Activated naive CD8-positive, alpha-beta T cell treated with anti-CD3 and anti-CD28 coated beads, Interleukin-2, amount 50 U/mL, for 24 hours (primary cell): ENCODE measurements around the gene EXOC6.
"Not testable (repeated sequence)": the region's sequence is repeated elsewhere in the genome, so short reads cannot be mapped to it uniquely, and the experiment has no call there.

Experiments used
- ATAC-seq: fragments of 150-1000 bp; cut with Tn5 transposase; one replicate; pipeline ENCODE4 v1.10.0; 2021
- DNase-seq: peaks from one replicate; pipeline ENCODE4 v3.0.0; 2021
- H3K27ac Mint-ChIP-seq: one replicate; pipeline ENCODE4 v1.8.0; 2021; ENCODE audit warnings: mild to moderate bottlenecking, mixed read lengths
- H3K27me3 Mint-ChIP-seq: one replicate; pipeline ENCODE4 v1.8.0; 2021; ENCODE audit warnings: mixed read lengths
- H3K36me3 Mint-ChIP-seq: one replicate; pipeline ENCODE4 v1.8.0; 2021; ENCODE audit warnings: low read depth, mixed read lengths
- H3K4me1 Mint-ChIP-seq: one replicate; pipeline ENCODE4 v1.8.0; 2021; ENCODE audit warnings: mixed read lengths
- H3K4me3 Mint-ChIP-seq: one replicate; pipeline ENCODE4 v1.8.0; 2021; ENCODE audit warnings: mild to moderate bottlenecking, moderate library complexity, mixed read lengths
- H3K9me3 Mint-ChIP-seq: one replicate; pipeline ENCODE4 v1.8.0; 2021; ENCODE audit warnings: mixed read lengths

EXOC6 gene

DNA sequence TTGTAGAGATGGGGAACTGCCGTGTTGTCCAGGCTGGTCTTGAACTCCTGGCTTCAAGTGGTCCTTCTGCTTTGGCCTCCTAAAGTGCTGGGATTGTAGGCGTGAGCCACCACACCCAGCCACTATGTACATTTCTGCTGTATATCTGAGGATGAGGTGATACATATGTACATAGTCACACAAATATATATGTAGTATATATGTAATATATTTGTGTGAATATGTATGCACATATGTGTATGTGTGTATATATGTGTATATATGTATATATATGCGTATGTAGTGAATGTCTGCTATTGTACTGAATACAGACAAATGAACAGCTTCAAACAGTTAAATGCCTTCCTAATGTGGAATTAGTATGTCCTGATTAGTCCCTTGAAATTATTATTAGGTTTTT is 70.3 kb downstream of the EXOC6 start:
- Mint-ChIP-seq H3K27me3 (no peaks in the 10 kb centered on the region), H3K4me3 (no peak overlapping the region), H3K27ac (no peak overlapping the region), H3K36me3 (peaks cover 29% of the 10 kb centered on the region), H3K4me1 (peaks cover 3% of the 10 kb centered on the region), H3K9me3 (peaks cover 4% of the 10 kb centered on the region)
- no peak for DNase-seq
- ATAC-seq, result no peak

- Mint-ChIP-seq H3K36me3 (peaks cover 28% of the 10 kb centered on the region), H3K9me3 (peaks cover 4% of the 10 kb centered on the region), H3K27me3 (no peaks in the 10 kb centered on the region), H3K27ac (no peak overlapping the region), H3K4me3 (no peak overlapping the region), H3K4me1 (peaks cover 3% of the 10 kb centered on the region)
- DNase-seq (no peak), ATAC-seq (no peak)
Observed at GRCh38 chr10:92920866-92921265, 72.5 kb downstream of the EXOC6 start.

- ATAC-seq (no peak), DNase-seq (no peak)
- Mint-ChIP-seq H3K4me1 (peaks cover 3% of the 10 kb centered on the region), H3K4me3 (no peak overlapping the region), H3K9me3 (peaks cover 4% of the 10 kb centered on the region), H3K36me3 (peaks cover 31% of the 10 kb centered on the region), H3K27me3 (no peaks in the 10 kb centered on the region), H3K27ac (no peak overlapping the region)
Observed at GRCh38 chr10:92923416-92923815, 75.1 kb downstream of the EXOC6 start.

- no peaks in the 10 kb centered on the region for H3K9me3 Mint-ChIP-seq
Observed at GRCh38 chr10:92929896-92930295, 81.6 kb downstream of the EXOC6 start.

GRCh38 chr10:92931597-92931996 is 83.3 kb downstream of the EXOC6 start:
- Mint-ChIP-seq H3K27ac (no peak overlapping the region), H3K9me3 (no peaks in the 10 kb centered on the region), H3K36me3 (peaks cover 19% of the 10 kb centered on the region), H3K4me1 (no peaks in the 10 kb centered on the region), H3K4me3 (no peak overlapping the region), H3K27me3 (no peaks in the 10 kb centered on the region)
- ATAC-seq (no peak), DNase-seq (no peak)

More at GRCh38 chr10:92929896-92930295, 81.6 kb downstream of the EXOC6 start:
- Mint-ChIP-seq H3K4me3 (no peak overlapping the region), H3K36me3 (peaks cover 19% of the 10 kb centered on the region), H3K27me3 (no peaks in the 10 kb centered on the region), H3K4me1 (no peaks in the 10 kb centered on the region), H3K27ac (no peak overlapping the region)
- no peak for DNase-seq
- ATAC-seq, result no peak

DNA sequence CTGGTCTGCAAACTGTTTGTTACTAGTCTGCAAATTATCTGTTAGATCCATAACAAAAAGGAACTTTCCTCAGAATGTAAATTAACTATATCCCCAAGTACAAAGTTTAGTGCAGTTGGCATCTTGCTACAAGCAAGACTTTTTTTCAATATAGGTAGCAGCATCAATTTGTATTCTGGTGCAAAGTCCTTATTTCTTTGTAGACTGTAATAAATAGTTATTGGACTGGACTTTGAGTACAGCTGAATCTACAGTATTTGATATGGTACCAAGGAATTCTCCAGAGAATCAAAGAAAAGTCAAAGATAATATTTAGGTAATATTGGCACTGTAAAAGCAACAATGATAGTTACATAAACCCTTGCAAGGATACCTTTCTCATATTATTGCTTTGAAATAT is 89.6 kb downstream of the EXOC6 start:
- DNase-seq, result no peak
- no peaks in the 10 kb centered on the region for H3K9me3 Mint-ChIP-seq
- no peak overlapping the region for H3K4me3 Mint-ChIP-seq
- no peak for ATAC-seq
- no peaks in the 10 kb centered on the region for H3K4me1 Mint-ChIP-seq
- no peak overlapping the region for H3K27ac Mint-ChIP-seq
- no peaks in the 10 kb centered on the region for H3K27me3 Mint-ChIP-seq
- H3K36me3 Mint-ChIP-seq, result no peaks in the 10 kb centered on the region

GRCh38 chr10:92938841-92939240 is 90.5 kb downstream of the EXOC6 start:
- ATAC-seq, result no peak

DNA sequence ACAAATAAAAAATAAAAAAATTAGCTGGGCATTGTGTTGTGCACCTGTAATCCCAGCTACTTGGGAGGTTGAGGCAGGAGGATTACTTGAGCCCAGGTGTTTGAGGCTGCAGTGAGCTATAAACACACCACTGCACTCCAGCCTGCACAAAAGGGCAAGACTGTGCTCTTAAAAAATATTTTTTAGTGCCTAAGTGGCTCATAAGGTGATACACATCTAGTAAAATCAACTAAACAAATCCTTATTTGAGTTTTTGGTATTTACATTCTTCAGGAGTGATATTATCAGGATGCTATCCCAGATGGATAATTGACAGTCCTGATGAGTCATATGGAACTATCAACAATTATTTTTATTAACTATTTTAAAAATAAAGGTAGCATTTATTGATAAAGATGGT is 93.9 kb downstream of the EXOC6 start:
- H3K4me3 Mint-ChIP-seq, result no peak overlapping the region
- no peak for DNase-seq
- no peak overlapping the region for H3K27ac Mint-ChIP-seq
- no peaks in the 10 kb centered on the region for H3K9me3 Mint-ChIP-seq
- no peak for ATAC-seq
- H3K36me3 Mint-ChIP-seq, result peaks cover 9% of the 10 kb centered on the region
- no peaks in the 10 kb centered on the region for H3K27me3 Mint-ChIP-seq
- H3K4me1 Mint-ChIP-seq, result no peaks in the 10 kb centered on the region

More at GRCh38 chr10:92938841-92939240, 90.5 kb downstream of the EXOC6 start:
- Mint-ChIP-seq H3K9me3 (no peaks in the 10 kb centered on the region), H3K27me3 (no peaks in the 10 kb centered on the region), H3K4me1 (no peaks in the 10 kb centered on the region), H3K36me3 (peaks cover 3% of the 10 kb centered on the region), H3K27ac (no peak overlapping the region), H3K4me3 (no peak overlapping the region)
- no peak for DNase-seq

DNA sequence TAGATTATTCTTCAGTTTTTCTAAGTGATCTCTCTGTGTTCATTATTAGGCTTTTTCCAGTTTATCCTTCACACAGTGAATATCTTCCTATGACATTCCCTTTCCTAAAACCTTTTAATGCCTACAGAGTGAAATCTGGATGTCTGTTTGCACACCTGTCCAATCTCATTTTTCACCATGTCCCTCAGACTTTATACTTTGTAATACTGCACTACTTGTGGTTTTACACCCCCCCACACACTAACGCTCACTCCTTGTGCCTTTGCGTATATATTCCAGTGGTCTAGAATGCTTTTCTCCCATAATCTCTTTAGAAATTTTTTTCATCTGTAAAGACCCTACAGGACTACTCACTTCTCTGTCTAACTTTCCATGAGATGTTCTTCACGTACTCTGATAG is 98.2 kb downstream of the EXOC6 start:
- Mint-ChIP-seq H3K36me3 (peaks cover 18% of the 10 kb centered on the region), H3K4me3 (no peak overlapping the region), H3K27ac (no peak overlapping the region), H3K4me1 (no peaks in the 10 kb centered on the region), H3K9me3 (no peaks in the 10 kb centered on the region), H3K27me3 (no peaks in the 10 kb centered on the region)
- DNase-seq, result no peak
- ATAC-seq, result no peak

DNA sequence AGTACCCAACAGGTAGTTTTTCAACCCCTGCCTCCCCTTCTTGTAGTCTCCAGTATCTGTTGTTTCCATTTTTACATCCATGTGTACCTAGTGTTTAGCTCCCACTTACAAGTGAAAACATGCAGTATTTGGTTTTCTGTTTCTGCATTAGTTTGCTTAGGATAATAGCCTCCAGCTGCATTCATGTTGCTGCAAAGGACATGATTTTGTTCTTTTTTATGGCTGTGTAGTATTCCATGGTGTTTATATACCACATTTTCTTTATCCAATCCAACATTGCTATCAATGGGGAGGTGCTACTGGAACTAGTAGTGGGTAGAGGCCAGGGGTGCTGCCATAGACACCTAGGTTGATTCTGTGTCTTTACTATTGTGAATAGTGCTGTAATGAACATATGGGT is 104.3 kb downstream of the EXOC6 start:
- peaks cover 22% of the 10 kb centered on the region for H3K36me3 Mint-ChIP-seq
- DNase-seq, H3K4me3 Mint-ChIP-seq, H3K4me1 Mint-ChIP-seq, H3K9me3 Mint-ChIP-seq, ATAC-seq, H3K27ac Mint-ChIP-seq, H3K27me3 Mint-ChIP-seq: not testable (repeated sequence)

GRCh38 chr10:92957223-92958010 is 109.1 kb downstream of the EXOC6 start:
- Mint-ChIP-seq H3K9me3 (no peaks in the 10 kb centered on the region), H3K4me1 (no peaks in the 10 kb centered on the region), H3K36me3 (peaks cover 14% of the 10 kb centered on the region), H3K27me3 (no peaks in the 10 kb centered on the region), H3K4me3 (no peak overlapping the region), H3K27ac (no peak overlapping the region)
- no peak for ATAC-seq
- no peak for DNase-seq

DNA sequence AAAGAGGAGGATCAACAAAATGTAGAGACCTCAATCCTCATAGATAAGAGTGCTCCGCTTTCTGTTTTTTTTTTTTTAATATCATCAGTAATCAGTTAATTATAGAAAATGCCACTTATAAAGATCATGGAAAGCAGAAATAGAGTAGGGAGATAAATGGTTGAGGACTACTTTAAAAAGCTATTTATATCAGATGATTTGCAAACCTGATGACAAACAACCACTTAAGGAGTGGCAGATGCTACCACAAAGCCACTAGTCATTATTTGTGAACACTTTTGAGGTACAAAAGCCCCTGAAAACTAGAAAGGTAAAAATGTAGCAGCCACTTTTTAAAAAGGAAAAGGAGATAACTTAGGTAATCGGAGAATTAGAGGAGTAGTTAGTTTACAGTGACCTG is 113.3 kb downstream of the EXOC6 start:
- DNase-seq (no peak), ATAC-seq (no peak)
- Mint-ChIP-seq H3K27ac (no peak overlapping the region), H3K36me3 (peaks cover 5% of the 10 kb centered on the region), H3K9me3 (no peaks in the 10 kb centered on the region), H3K27me3 (no peaks in the 10 kb centered on the region), H3K4me3 (no peak overlapping the region), H3K4me1 (no peaks in the 10 kb centered on the region)

GRCh38 chr10:92965314-92965713 is 117.0 kb downstream of the EXOC6 start:
- Mint-ChIP-seq H3K4me1 (no peaks in the 10 kb centered on the region), H3K4me3 (no peak overlapping the region), H3K9me3 (no peaks in the 10 kb centered on the region), H3K27ac (no peak overlapping the region), H3K27me3 (no peaks in the 10 kb centered on the region), H3K36me3 (peaks cover 3% of the 10 kb centered on the region)
- ATAC-seq (no peak), DNase-seq (no peak)

- DNase-seq (no peak), ATAC-seq (no peak)
- Mint-ChIP-seq H3K36me3 (peaks cover 17% of the 10 kb centered on the region), H3K9me3 (no peaks in the 10 kb centered on the region), H3K27me3 (no peaks in the 10 kb centered on the region), H3K27ac (no peak overlapping the region), H3K4me1 (peaks cover 4% of the 10 kb centered on the region), H3K4me3 (no peak overlapping the region)
Observed at GRCh38 chr10:92967641-92968040, 119.3 kb downstream of the EXOC6 start.

- DNase-seq (no peak), ATAC-seq (no peak)
- peaks cover 4% of the 10 kb centered on the region for H3K4me1 Mint-ChIP-seq
- no peak overlapping the region for H3K27ac Mint-ChIP-seq
- no peaks in the 10 kb centered on the region for H3K9me3 Mint-ChIP-seq
- H3K4me3 Mint-ChIP-seq, result no peak overlapping the region
- H3K36me3 Mint-ChIP-seq, result peaks cover 29% of the 10 kb centered on the region
- H3K27me3 Mint-ChIP-seq, result no peaks in the 10 kb centered on the region
Observed at GRCh38 chr10:92969151-92969550, 120.8 kb downstream of the EXOC6 start.
